HL-60 (cell line): ENCODE data around the gene RAB3C.

Experiments used
- DNase-seq, 2 experiments: peaks; one replicate each; pipeline ENCODE4 v3.0.0-alpha.2; 2010 to 2020; ENCODE audit warnings: low read depth in 1 of 2, low spot score in 1 of 2
- H3K27ac ChIP-seq: fragments of 250-450 bp; sonication (Bioruptor Pico); replicated peaks from 2 replicates; pipeline ENCODE4 v1.5.1; 2020; ENCODE audit warnings: mild to moderate bottlenecking, moderate library complexity
- H3K27me3 ChIP-seq: fragments of 250-450 bp; sonication (Bioruptor Pico); 2 replicates; pipeline ENCODE4 v1.5.1; 2021; ENCODE audit warnings: mild to moderate bottlenecking, moderate library complexity; ENCODE audit not compliant: insufficient read depth, poor library complexity, severe bottlenecking
- H3K4me3 ChIP-seq: replicated peaks from 2 replicates; pipeline ENCODE4 v1.5.1; 2011; ENCODE audit warnings: mild to moderate bottlenecking, control low read depth, low read length; ENCODE audit not compliant: insufficient read depth
- GABPA ChIP-seq: IDR thresholded peaks from 2 replicates; pipeline ENCODE4 v1.6.1; 2012; ENCODE audit warnings: low read depth
- POLR2AphosphoS5 ChIP-seq: IDR thresholded peaks from 2 replicates; pipeline ENCODE4 v1.6.1; 2012; ENCODE audit warnings: low read depth
- SPI1 ChIP-seq: IDR thresholded peaks from 2 replicates; pipeline ENCODE4 v1.6.1; 2012; ENCODE audit warnings: low read depth, mild to moderate bottlenecking, borderline replicate concordance
- TF ChIP-seq, protein P1 (sequence below): IDR thresholded peaks from 2 replicates; pipeline ENCODE4 v1.6.1; 2012; ENCODE audit warnings: low read depth; ENCODE audit not compliant: insufficient replicate concordance
- TF ChIP-seq, protein P2 (sequence below): IDR thresholded peaks from one replicate; pipeline ENCODE4 v1.5.1; 2011; ENCODE audit warnings: low read length, control low read depth, inconsistent platforms; ENCODE audit not compliant: insufficient read depth

The RAB3C gene

GRCh38 chr5:58675341-58675740, 92.5 kb downstream of the RAB3C start:
- TF ChIP-seq GABPA (no peak), SPI1 (no peak), POLR2AphosphoS5 (no peak)
- TF ChIP-seq, protein P1, sequence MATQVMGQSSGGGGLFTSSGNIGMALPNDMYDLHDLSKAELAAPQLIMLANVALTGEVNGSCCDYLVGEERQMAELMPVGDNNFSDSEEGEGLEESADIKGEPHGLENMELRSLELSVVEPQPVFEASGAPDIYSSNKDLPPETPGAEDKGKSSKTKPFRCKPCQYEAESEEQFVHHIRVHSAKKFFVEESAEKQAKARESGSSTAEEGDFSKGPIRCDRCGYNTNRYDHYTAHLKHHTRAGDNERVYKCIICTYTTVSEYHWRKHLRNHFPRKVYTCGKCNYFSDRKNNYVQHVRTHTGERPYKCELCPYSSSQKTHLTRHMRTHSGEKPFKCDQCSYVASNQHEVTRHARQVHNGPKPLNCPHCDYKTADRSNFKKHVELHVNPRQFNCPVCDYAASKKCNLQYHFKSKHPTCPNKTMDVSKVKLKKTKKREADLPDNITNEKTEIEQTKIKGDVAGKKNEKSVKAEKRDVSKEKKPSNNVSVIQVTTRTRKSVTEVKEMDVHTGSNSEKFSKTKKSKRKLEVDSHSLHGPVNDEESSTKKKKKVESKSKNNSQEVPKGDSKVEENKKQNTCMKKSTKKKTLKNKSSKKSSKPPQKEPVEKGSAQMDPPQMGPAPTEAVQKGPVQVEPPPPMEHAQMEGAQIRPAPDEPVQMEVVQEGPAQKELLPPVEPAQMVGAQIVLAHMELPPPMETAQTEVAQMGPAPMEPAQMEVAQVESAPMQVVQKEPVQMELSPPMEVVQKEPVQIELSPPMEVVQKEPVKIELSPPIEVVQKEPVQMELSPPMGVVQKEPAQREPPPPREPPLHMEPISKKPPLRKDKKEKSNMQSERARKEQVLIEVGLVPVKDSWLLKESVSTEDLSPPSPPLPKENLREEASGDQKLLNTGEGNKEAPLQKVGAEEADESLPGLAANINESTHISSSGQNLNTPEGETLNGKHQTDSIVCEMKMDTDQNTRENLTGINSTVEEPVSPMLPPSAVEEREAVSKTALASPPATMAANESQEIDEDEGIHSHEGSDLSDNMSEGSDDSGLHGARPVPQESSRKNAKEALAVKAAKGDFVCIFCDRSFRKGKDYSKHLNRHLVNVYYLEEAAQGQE, result no peak
- TF ChIP-seq, protein P2, sequence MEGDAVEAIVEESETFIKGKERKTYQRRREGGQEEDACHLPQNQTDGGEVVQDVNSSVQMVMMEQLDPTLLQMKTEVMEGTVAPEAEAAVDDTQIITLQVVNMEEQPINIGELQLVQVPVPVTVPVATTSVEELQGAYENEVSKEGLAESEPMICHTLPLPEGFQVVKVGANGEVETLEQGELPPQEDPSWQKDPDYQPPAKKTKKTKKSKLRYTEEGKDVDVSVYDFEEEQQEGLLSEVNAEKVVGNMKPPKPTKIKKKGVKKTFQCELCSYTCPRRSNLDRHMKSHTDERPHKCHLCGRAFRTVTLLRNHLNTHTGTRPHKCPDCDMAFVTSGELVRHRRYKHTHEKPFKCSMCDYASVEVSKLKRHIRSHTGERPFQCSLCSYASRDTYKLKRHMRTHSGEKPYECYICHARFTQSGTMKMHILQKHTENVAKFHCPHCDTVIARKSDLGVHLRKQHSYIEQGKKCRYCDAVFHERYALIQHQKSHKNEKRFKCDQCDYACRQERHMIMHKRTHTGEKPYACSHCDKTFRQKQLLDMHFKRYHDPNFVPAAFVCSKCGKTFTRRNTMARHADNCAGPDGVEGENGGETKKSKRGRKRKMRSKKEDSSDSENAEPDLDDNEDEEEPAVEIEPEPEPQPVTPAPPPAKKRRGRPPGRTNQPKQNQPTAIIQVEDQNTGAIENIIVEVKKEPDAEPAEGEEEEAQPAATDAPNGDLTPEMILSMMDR, result no peak
- no peaks in the 10 kb centered on the region for H3K27me3 ChIP-seq
- no peak overlapping the region for H3K4me3 ChIP-seq
- no peak for DNase-seq
- H3K27ac ChIP-seq, result no peak overlapping the region

DNA sequence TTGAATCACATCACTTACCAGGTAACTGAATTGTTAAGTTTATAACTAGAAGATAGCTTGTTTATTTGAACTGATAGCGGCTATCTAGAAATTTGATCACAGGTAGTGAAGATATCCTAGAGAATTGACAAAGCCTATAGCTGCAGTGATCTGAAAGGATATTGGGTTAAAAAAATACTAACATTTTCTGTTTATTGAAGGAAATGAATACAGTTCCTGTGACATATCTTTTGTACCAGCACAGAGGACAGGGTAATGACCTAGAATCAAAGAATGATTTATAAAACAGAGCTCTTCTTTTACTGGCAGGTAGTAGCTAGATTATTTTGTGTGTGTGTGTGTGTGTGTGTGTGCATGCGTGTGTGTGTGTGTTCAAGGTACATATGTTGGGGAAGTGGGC, 94.8 kb downstream of the RAB3C start:
- TF ChIP-seq GABPA, result no peak
- TF ChIP-seq SPI1, result no peak
- TF ChIP-seq, protein P2, result no peak
- TF ChIP-seq POLR2AphosphoS5, result no peak
- TF ChIP-seq, protein P1, result no peak
- H3K4me3 ChIP-seq, result no peak overlapping the region

GRCh38 chr5:58680503-58680902, 97.6 kb downstream of the RAB3C start:
- TF ChIP-seq, protein P1, result no peak
- TF ChIP-seq GABPA, result no peak
- no peak for TF ChIP-seq POLR2AphosphoS5
- TF ChIP-seq, protein P2, result no peak
- no peak for TF ChIP-seq SPI1

More for the DNA sequence above, 94.8 kb downstream of the RAB3C start:
- DNase-seq, result no peak
- H3K27ac ChIP-seq, result no peak overlapping the region
- H3K27me3 ChIP-seq, result no peaks in the 10 kb centered on the region

More at GRCh38 chr5:58680503-58680902, 97.6 kb downstream of the RAB3C start:
- Histone ChIP-seq H3K4me3 (no peak overlapping the region), H3K27me3 (no peaks in the 10 kb centered on the region), H3K27ac (no peak overlapping the region)
- no peak for DNase-seq
